ENCODE measurements around the gene TTLL11.

GRCh38 chr9:122030357-122030756 is 62.8 kb downstream of the TTLL11 start:
- no peak for TF ChIP-seq CTCF (conservative IDR thresholded peaks at IDR 0.05; ENCODE audit: low read depth, low read length)
- no peak for TF ChIP-seq EZH2 (IDR thresholded peaks at IDR 0.05; ENCODE audit: low read length, unreplicated experiment)
